Mucosa of rectum (tissue), 2 donors: Measurements from ENCODE around the gene FLVCR2.

Experiments
- H3K27ac ChIP-seq, 2 donors: one replicate each; pipeline ENCODE4 v1.7.0; 2013; ENCODE audit warnings: inconsistent platforms in 2 of 2, low read depth in 2 of 2, low read length in 2 of 2
- H3K27me3 ChIP-seq, 2 donors: one replicate each; pipeline ENCODE4 v1.7.0; 2013; ENCODE audit warnings: low read length in 2 of 2; ENCODE audit not compliant: control insufficient read depth in 2 of 2, insufficient read depth in 2 of 2
- H3K36me3 ChIP-seq, 2 donors: one replicate each; pipeline ENCODE4 v1.7.0; 2013; ENCODE audit warnings: low read length in 2 of 2; ENCODE audit not compliant: control insufficient read depth in 2 of 2, insufficient read depth in 2 of 2
- H3K4me1 ChIP-seq, 2 donors: one replicate each; pipeline ENCODE4 v1.7.0; 2013; ENCODE audit warnings: low read length in 2 of 2, mild to moderate bottlenecking in 1 of 2; ENCODE audit not compliant: control insufficient read depth in 2 of 2, insufficient read depth in 2 of 2
- H3K4me3 ChIP-seq, 2 donors: one replicate each; pipeline ENCODE4 v1.7.0; 2013; ENCODE audit warnings: low read length in 2 of 2
- H3K9ac ChIP-seq, 2 donors: one replicate each; pipeline ENCODE4 v1.7.0; 2013; ENCODE audit warnings: low read length in 2 of 2, low read depth in 1 of 2, mild to moderate bottlenecking in 1 of 2
- H3K9me3 ChIP-seq, 2 donors: one replicate each; pipeline ENCODE4 v1.7.0; 2013; ENCODE audit warnings: low read length in 2 of 2; ENCODE audit not compliant: control insufficient read depth in 2 of 2
- donor health status: healthy.
- donor health status: Normal muscosa, but diverticular disease.

Gene FLVCR2

DNA sequence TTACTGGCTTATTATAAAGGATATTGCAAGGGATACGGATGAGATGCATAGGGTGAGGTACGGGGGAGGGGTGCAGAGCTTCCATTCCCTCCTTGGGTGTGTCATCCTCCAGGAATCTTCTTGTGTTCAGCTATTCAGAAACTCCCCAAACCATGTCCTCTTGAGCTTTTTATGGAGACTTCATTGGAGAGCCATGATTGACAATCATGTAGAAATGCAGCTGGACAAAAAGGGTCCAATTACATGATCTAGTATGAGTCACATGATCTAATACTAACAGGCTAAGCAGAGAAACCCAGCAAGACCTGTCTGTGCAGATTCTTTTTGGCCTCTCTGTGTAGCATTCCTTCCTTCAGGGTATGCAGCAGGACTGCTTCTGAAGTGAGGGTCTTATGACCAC lies 23.9 kb upstream of the FLVCR2 start:
- Histone ChIP-seq H3K4me3 (no peak overlapping the region), H3K27ac (no peak overlapping the region), H3K9ac (no peak overlapping the region), H3K9me3 (peaks cover 0 to 4% of the 10 kb centered on the region in 2 donors), H3K27me3 (no peaks in the 10 kb centered on the region), H3K36me3 (no peaks in the 10 kb centered on the region), H3K4me1 (no peaks in the 10 kb centered on the region)

GRCh38 chr14:75558440-75558839 lies 20.0 kb upstream of the FLVCR2 start:
- H3K4me3 ChIP-seq, result no peak overlapping the region
- peaks cover 0 to 2% of the 10 kb centered on the region in 2 donors for H3K27me3 ChIP-seq
- H3K36me3 ChIP-seq, result no peaks in the 10 kb centered on the region
- H3K4me1 ChIP-seq, result no peaks in the 10 kb centered on the region
- H3K9ac ChIP-seq, result no peak overlapping the region
- H3K27ac ChIP-seq, result no peak overlapping the region
- H3K9me3 ChIP-seq, result peaks cover 0 to 4% of the 10 kb centered on the region in 2 donors

- no peak overlapping the region for H3K27ac ChIP-seq
- no peaks in the 10 kb centered on the region for H3K36me3 ChIP-seq
- H3K4me1 ChIP-seq, result no peaks in the 10 kb centered on the region
- H3K9me3 ChIP-seq, result peaks cover 0 to 4% of the 10 kb centered on the region in 2 donors
- H3K27me3 ChIP-seq, result peaks cover 0 to 2% of the 10 kb centered on the region in 2 donors
- no peak overlapping the region for H3K9ac ChIP-seq
- no peak overlapping the region for H3K4me3 ChIP-seq
Observed at GRCh38 chr14:75559045-75559444, 19.4 kb upstream of the FLVCR2 start.

DNA sequence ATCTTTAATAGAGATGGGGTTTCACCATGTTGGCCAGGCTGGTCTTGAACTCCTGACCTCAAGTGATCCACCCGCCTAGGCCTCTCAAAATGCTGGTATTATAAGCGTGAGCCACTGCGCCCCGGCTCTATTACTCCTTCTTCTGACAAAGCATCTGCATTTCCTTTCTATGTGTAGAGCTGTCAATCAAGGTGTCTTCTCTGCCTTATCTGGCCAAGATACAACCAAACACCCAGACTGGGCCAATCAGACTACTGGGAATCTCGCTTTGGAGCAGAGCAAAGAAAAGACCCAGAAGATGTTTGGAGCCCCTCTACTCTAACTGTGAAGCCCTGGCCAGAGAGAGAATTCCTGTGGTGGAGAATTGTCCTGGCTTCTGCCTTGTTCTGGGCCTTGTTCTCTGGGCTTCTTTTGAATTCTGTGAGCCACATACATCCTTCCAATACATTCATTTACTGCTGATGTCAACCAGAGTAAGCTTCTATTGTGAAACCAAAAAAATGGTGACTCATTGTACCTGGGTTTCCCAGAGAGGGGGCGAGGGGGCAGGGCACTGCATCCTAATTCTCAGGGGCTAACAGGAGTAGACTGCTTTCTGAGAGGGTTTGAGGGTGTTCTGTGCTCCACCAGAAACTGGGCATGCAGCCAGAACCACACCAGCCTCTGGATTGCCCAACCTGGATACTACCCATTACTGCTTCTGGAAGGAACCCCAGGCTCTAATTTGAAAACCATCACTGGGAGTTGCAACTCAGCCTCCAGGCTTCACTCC lies 18.8 kb upstream of the FLVCR2 start:
- H3K9ac ChIP-seq, result no peak overlapping the region
- H3K36me3 ChIP-seq, result no peaks in the 10 kb centered on the region
- H3K9me3 ChIP-seq, result peaks cover 0 to 4% of the 10 kb centered on the region in 2 donors
- no peaks in the 10 kb centered on the region for H3K4me1 ChIP-seq
- H3K4me3 ChIP-seq, result no peak overlapping the region
- peaks cover 0 to 2% of the 10 kb centered on the region in 2 donors for H3K27me3 ChIP-seq
- H3K27ac ChIP-seq, result no peak overlapping the region

DNA sequence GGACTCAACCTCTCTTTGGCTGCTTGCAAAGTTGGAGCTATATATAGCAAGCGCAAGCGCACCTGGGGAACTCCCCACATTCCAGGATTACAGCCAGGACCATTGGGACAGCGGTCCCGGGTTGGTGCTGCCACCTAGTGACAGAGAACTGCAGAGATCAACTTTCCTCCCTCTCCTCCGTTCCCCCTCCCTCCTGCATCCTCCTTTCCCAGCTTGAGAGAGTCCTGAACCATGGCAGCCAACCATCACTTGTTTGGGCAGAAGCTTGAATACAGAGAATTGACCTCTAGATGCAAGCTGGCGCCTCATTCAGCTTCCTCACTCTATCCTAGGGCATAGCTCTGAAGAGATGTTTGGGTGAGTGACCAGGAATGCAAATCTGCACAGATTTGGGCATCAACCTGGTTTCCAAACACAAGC lies 17.4 kb upstream of the FLVCR2 start:
- Histone ChIP-seq H3K27me3 (peaks cover 0 to 2% of the 10 kb centered on the region in 2 donors), H3K4me1 (no peaks in the 10 kb centered on the region), H3K9me3 (peaks cover 0 to 4% of the 10 kb centered on the region in 2 donors), H3K9ac (no peak overlapping the region), H3K27ac (no peak overlapping the region), H3K36me3 (no peaks in the 10 kb centered on the region), H3K4me3 (no peak overlapping the region)

DNA sequence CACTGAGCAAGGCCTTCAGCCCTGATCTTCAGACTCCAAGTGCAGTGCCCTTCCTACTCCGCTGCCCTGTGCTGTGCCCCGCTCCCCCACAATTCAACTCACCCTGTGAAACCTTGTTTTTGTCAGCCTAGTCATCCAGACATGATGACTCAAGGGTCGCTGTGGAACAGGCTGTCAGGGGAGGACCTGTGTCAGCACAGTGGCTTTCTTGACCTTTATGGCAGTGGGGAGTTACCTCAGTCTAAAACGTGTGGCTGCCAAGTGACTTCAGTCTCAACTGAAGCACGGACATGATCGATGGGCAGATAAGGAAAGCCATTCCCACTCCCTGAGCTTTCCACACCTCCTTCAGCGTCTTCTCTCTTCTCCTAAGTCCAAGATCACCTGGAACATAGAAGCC lies 16.3 kb upstream of the FLVCR2 start:
- Histone ChIP-seq H3K27me3 (peaks cover 0 to 2% of the 10 kb centered on the region in 2 donors), H3K36me3 (no peaks in the 10 kb centered on the region), H3K4me1 (no peaks in the 10 kb centered on the region), H3K9me3 (peaks cover 0 to 4% of the 10 kb centered on the region in 2 donors), H3K9ac (no peak overlapping the region), H3K27ac (no peak overlapping the region), H3K4me3 (no peak overlapping the region)

- Histone ChIP-seq H3K27me3 (peaks cover 0 to 2% of the 10 kb centered on the region in 2 donors), H3K9me3 (no peaks in the 10 kb centered on the region), H3K36me3 (no peaks in the 10 kb centered on the region), H3K4me1 (no peaks in the 10 kb centered on the region), H3K27ac (no peak overlapping the region), H3K4me3 (no peak overlapping the region), H3K9ac (no peak overlapping the region)
Observed at GRCh38 chr14:75562489-75562888, 15.9 kb upstream of the FLVCR2 start.

GRCh38 chr14:75563931-75564330 lies 14.5 kb upstream of the FLVCR2 start:
- Histone ChIP-seq H3K4me1 (no peaks in the 10 kb centered on the region), H3K36me3 (no peaks in the 10 kb centered on the region), H3K27ac (no peak overlapping the region), H3K4me3 (no peak overlapping the region), H3K27me3 (peaks cover 0 to 2% of the 10 kb centered on the region in 2 donors), H3K9me3 (no peaks in the 10 kb centered on the region), H3K9ac (no peak overlapping the region)

DNA sequence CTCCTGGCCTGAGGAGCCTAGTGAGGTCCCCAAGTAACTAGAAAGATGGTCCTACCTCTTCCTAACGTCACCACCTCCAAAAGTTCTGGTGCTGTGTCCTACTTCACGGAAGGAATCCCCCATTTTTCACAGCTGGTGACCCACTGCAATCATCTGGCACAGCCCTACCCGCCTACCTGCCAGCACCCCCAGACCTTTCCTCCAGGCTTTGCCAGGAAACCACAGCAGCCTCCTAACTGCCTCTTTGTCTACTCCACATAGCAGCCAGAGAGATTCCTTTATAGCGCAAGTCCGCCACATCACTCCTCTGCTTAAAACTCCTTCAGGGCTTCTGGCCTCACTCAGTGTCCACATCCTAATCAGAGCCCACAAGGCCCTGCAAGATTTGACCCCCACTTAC lies 13.4 kb upstream of the FLVCR2 start:
- Histone ChIP-seq H3K9me3 (no peaks in the 10 kb centered on the region), H3K4me1 (no peaks in the 10 kb centered on the region), H3K4me3 (no peak overlapping the region), H3K36me3 (no peaks in the 10 kb centered on the region), H3K9ac (no peak overlapping the region), H3K27me3 (peaks cover 2 to 3% of the 10 kb centered on the region in 2 donors), H3K27ac (no peak overlapping the region)

- Histone ChIP-seq H3K4me1 (no peaks in the 10 kb centered on the region), H3K9ac (no peak overlapping the region), H3K27ac (no peak overlapping the region), H3K27me3 (peaks cover 2 to 3% of the 10 kb centered on the region in 2 donors), H3K9me3 (no peaks in the 10 kb centered on the region), H3K4me3 (no peak overlapping the region), H3K36me3 (no peaks in the 10 kb centered on the region)
Observed at GRCh38 chr14:75566321-75566720, 12.1 kb upstream of the FLVCR2 start.
